Measurements from ENCODE around the gene NFATC4.

The NFATC4 gene

DNA sequence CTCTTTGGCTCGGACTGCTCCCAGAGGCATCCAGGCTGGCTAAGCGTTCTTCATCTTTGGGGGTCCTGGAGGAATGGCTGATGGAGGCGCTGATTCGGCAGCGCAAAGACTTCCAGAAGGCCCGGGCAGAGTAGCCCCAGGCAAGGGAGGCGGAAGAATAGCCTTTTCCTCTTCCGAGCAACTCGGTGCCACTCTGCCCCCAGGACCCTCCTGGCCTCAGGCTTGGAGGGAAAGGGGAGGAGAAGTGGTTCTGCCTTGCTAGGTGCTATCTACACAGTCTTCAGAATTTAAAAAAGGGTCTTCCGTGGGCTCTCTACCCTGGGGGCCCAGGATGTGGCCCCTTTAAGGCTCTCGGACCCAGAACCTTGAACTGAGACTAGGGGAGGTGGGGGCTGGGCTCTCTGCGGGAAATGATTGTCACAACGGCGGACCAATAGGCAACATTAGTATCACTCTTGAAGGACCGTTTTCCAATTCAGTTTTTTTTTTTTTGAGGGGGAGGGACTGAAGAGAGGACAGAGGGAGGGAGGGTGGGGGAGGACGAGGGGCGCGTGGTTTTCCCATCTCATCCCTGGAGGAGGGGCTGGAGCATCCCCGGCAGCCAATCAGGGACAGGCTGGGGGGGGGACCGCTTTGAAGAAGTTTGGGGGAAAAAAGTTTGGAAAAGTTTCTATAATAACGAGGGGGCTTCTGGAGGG lies at the start of gene NFATC4:
Gene NFATC4, plus strand, starts transcription at position 671 of the 698 bp plus-strand sequence. CDS start 157 bp downstream, outside the sequence.
- H3K4me3 ChIP-seq (ENCODE audit: low read depth, low read length): peak within 1 kb of the TSS; percentile 41
- DNase-seq (ENCODE audit: low read depth): no peak
- TF ChIP-seq, protein P1, sequence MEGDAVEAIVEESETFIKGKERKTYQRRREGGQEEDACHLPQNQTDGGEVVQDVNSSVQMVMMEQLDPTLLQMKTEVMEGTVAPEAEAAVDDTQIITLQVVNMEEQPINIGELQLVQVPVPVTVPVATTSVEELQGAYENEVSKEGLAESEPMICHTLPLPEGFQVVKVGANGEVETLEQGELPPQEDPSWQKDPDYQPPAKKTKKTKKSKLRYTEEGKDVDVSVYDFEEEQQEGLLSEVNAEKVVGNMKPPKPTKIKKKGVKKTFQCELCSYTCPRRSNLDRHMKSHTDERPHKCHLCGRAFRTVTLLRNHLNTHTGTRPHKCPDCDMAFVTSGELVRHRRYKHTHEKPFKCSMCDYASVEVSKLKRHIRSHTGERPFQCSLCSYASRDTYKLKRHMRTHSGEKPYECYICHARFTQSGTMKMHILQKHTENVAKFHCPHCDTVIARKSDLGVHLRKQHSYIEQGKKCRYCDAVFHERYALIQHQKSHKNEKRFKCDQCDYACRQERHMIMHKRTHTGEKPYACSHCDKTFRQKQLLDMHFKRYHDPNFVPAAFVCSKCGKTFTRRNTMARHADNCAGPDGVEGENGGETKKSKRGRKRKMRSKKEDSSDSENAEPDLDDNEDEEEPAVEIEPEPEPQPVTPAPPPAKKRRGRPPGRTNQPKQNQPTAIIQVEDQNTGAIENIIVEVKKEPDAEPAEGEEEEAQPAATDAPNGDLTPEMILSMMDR (IDR thresholded peaks at IDR 0.05; ENCODE audit: low read depth, low read length, missing control alignments): no peak

DNA sequence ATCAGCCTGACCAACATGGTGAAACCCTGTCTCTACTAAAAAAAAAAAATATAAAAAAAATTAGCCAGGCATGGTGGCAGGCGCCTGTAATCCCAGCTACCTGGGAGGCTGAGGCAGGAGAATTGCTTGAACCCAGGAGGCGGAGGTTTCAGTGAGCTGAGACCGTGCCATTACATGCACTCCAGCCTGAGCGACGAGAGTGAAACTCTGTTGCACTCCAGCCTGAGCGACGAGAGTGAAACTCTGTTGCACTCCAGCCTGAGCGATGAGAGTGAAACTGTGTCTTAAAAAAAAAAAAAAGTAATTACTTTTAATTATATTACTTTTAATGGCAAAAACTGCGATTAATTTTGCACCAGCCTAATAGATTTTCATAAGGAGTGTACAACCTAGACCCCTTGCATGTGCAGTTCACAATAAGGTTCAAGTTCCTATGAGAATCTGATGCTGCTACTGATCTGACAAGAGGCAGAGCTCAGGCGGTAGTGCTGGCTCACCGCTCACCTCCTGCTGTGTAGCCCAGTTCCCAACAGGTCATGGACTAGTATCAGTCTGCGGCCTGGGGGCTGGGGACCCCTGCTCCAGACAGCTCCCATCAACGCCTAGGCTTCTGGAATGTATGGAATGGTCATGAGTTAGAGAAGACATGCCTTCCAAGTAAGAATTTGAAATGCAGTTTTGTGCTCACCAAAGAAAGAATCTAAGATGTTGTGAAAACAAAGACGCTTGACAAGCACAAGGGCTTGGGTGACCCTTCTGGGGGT lies 46.6 kb upstream of the NFATC4 start:
- DNase-seq (ENCODE audit: low read depth): no peak
- TF ChIP-seq, protein P1 (IDR thresholded peaks at IDR 0.05; ENCODE audit: low read depth, low read length, missing control alignments): no peak
- no peak overlapping the region for H3K4me3 ChIP-seq (ENCODE audit: low read depth, low read length)

DNA sequence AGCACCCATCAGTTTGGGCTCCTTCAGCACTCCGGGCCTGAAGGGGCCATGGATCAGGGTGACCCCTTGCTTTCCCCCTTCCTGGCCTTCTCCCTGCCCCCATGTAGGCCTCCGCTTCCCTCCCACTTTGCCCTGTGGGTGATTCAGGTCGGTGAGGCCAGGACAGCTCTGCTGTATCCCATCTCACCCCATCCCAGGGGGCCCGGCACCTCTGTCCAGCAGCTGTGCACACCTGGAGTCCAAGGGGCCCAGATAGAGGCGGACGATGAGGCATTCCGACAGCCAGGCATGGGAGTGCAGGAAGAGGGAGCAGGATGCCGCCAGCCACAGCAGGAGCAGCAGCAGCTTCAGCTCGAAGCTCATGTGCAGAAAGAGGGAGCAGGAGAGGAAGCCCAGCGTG lies 45.3 kb upstream of the NFATC4 start:
- no peak for DNase-seq (ENCODE audit: low read depth)
- TF ChIP-seq, protein P1 (IDR thresholded peaks at IDR 0.05; ENCODE audit: low read depth, low read length, missing control alignments): no peak
- H3K4me3 ChIP-seq (ENCODE audit: low read depth, low read length): no peak overlapping the region

DNA sequence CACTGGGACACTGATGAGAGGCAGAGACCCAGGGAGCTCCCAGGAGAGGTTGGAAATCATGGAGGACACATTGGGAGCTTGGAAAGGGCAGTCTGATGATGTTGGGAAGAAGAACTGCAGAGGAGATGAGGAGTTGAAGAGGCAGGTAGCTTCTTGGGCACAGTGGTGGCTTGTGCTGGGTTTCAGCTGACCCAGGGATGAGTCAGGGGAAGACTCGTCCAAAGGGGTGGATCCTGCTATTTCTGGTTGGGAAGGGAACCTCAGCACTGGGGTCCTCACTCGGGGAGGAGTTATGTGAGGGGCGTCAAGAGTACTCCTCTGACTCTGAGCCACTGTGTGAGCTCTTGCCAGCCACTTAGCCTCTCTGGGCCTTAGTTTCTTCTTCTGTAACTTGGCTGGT lies 44.6 kb upstream of the NFATC4 start:
- no peak overlapping the region for H3K4me3 ChIP-seq (ENCODE audit: low read depth, low read length)
- TF ChIP-seq, protein P1 (IDR thresholded peaks at IDR 0.05; ENCODE audit: low read depth, low read length, missing control alignments): no peak
- DNase-seq (ENCODE audit: low read depth): no peak

DNA sequence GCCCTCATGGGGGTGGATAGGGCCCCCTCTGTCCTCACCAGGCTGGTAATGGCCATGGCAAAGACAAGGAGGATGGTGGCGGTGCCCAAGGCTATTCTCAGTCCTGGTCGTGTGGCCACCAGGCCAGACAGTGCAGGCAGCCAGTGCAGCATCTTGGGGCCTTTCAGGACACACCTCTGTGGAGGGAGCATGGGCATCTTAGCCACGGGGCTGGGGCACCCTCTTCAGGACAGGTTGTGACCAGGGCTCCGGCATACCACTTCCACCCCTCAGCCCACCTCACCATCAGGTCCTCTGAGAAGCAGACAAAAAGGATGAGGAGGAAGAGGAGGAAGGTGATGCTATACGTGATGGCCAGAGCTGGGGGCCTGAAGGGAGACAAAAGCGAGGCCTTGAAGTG lies 44.0 kb upstream of the NFATC4 start:
- H3K4me3 ChIP-seq (ENCODE audit: low read depth, low read length): no peak overlapping the region
- no peak for DNase-seq (ENCODE audit: low read depth)
- TF ChIP-seq, protein P1 (IDR thresholded peaks at IDR 0.05; ENCODE audit: low read depth, low read length, missing control alignments): no peak

DNA sequence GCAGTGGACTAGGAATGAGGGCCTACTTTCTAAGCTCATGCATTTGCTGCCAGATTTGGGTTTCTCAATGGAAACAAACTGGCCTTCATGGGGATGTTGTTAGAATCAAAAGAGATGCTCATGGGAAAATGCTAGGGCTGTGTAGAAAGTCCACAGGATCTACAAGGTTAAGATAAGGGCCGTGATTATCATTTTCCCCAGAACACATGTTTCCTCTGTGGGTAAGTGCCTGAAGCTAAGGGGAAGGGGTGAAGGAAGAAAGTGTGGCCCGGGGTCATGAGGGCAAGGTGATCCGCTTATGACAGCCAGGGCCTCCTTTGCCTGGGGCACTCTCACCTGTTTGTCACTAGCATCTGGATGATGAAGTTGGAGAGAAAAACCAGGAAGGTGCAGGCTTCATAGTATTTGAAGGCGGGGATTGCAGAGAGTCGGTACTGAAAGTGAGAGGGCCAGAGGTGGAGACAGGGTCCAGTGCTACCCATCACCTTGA lies 42.9 kb upstream of the NFATC4 start:
- DNase-seq (ENCODE audit: low read depth): no peak
- H3K4me3 ChIP-seq (ENCODE audit: low read depth, low read length): no peak overlapping the region
- TF ChIP-seq, protein P1 (IDR thresholded peaks at IDR 0.05; ENCODE audit: low read depth, low read length, missing control alignments): no peak
